HG03442 (cell line): ENCODE measurements around the gene MORN1.

Experiments
- ATAC-seq: cut with Tn5 transposase; IDR thresholded peaks from one replicate; pipeline ENCODE4 v1.9.1; 2021; ENCODE audit warnings: mild to moderate bottlenecking, moderate library complexity; ENCODE audit not compliant: unreplicated experiment

Gene MORN1

DNA sequence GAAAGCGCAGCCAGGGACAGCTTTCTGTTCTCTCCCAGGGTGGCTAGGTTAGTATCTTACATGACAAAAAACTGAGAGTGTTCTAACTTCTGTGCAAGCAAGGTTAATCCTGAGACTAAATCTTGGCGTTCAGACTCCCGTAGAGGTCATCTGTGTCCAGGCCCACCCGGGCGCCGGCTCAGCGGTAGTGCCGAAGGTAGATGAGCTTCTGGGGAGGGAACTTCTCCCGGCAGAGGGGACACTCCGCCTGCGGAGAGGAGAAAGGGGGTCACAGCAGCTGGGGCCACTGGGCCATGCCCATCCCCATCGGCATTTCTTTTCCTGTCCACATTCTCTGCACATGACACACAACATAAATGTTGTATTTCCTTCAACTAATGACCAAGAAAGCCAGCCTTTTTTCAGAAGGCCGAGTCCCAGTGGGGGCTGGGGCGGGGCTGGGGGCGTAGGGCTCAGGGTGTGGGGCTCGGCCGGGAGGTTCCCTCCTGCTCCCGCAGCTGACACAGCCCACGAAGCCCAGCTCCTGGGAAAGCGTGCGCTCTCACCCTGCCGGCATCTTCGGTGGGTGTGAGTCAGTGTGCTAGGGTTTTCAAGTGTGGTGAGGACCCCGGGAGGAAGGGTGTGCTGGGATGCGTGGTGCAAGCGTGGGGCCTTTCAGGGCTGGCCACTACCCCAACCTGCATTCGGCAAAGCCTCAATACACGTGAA is 14.4 kb upstream of the MORN1 start:
- ATAC-seq, result no peak

DNA sequence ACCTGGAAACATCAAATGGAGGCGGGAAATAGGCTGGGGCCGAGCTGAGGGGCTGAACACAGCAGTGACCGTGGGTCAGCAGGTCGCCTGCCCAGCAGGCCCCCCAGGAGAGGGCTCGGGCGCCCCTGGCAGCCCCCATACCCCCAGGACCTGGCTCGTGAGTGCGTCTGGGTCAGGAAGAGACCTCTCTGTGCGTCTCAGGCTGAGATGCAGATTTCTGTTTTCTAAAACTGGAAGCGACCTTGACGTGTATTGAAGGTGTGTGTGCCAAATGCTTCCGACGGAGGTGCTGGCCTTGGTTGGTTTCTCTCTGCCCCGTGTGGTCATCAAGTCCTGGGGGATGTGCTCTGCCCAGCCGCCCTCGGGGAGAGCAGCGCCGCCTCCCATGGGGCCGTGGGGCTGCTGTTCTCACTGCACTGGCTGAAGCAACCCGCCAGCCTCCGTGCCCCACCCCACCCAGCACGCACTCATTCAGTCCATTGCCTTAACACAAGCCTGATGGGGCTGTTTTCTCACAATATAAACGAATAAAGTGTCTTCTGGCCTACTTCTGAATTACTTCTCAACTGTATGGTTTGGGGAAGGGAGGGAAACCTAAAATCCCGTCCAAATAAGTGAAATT is 13.6 kb upstream of the MORN1 start:
- no peak for ATAC-seq

DNA sequence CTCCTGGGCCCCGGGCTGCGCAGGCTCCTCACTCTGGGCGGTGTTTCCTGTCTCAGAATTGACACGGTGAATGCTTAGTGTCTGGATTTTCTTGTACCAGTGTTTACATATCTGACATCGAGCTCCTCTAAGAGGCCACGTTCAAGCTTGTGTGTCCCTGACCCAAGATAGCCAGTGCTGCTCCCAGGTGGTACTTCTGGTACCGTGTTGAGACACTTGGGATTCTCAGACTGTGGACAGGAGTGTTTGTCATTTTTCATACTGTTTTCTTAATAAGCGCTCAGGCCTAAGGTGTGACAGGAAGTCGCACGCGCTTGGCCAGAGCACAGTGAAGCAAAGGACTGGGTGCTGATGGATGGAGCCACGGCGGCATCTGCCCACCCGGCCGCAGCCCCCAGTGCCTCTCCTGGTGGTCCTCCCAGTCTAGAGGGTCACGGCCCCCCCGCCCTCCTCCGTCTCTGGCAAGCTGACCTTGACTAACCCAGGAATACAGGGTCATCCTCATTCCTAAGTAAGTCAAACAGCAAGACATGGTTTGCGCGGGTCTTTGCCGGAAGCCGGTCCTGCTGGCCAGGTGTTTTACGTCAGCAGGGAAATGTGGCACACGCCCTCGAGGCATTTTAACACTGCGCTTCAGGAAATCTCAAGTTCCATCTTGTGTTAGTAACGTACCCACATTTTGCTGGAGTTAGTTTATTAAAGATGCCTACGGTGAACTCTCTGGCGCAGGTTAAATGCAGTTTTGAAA is 13.0 kb upstream of the MORN1 start:
- ATAC-seq, result no peak

DNA sequence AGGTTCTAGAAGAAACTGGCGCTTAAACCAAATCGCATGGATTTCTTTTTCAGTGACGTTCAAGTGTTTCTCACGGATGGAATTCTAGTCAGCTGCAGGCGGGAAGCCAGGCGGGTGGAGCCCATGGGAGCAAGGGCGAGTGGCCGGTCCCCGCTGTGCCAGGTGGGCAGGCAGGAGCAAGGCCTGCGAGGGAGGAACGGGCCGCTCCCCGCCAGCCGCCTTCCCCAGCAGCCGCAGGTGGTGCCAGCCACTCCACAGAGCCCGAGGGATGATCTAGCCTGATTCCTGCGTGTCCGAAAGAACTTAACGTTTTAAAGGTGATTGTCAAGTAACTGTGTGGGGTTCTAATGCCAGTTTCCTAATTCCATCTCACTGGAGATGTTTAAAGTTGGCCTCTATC is 11.9 kb upstream of the MORN1 start:
- no peak for ATAC-seq

DNA sequence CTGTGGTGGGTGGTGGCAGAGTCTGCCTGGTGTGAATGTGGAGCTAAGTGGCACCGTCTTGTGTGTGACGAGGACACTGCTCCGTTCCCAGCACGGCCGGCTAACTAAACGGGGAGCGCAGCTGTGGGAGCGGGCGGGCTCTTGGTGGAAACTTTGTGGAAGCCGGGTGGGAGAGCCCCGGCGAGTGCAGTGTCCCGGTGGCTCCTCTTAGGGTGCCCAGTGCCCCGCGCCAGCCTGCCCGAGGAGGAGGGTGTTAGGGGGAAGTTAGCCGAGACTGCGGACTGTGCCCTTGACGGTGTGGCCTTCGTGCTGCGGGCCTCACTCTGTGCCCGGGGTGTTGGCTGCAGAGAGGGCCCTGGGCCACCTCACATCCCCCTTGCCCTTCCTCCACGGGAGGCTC is 11.1 kb upstream of the MORN1 start:
- ATAC-seq, result no peak

DNA sequence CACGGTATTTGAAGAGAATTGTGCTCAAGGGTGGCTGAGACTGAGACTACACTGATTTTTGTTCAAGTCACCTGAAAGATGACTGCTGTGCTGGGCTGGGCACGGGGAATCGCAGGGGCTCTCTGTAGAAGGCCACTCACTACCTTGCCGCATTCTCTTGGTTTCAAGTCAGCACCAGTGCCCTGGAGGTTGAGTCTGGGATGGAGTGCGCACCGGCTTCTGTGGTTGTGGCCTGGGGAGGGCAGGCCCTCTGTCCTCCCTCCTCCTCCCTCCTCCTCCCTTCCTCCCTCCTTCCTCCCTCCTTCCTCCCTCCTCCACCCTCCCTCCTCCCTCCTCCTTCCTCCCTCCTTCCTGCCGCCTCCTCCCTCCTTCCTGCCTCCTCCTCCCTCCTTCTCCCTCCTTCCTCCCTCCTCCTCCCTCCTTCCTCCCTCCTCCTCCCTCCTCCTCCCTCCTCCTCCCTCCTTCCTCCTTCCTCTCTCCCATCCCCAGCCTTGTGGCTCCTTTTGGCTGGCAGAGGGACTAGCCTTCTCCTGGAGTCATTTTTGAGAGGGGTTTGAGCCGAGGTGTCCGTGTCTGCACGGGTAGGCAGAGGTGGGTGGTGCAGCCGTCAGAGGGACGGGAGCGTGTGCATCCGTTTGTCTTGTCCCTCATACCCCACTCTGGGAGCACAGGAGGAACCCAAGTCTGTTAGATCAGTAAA is 9.7 kb upstream of the MORN1 start:
- ATAC-seq, result no peak

DNA sequence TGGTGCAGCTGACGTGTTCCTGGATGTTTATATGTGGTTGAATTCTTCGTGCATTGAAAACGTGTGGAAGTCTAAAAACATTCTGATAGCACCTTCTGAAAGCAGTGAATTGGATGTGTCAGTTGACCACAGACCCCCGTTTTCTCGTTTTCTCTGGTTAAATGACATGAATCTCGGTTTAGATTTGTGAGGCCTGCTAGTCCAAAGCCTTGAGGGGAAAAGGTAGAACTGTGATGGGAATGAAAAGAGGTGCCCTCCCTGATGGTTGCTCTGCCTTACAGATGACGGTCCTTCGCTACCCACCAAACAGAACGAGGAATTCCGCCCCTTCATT is 9.2 kb upstream of the MORN1 start:
- ATAC-seq, result no peak

DNA sequence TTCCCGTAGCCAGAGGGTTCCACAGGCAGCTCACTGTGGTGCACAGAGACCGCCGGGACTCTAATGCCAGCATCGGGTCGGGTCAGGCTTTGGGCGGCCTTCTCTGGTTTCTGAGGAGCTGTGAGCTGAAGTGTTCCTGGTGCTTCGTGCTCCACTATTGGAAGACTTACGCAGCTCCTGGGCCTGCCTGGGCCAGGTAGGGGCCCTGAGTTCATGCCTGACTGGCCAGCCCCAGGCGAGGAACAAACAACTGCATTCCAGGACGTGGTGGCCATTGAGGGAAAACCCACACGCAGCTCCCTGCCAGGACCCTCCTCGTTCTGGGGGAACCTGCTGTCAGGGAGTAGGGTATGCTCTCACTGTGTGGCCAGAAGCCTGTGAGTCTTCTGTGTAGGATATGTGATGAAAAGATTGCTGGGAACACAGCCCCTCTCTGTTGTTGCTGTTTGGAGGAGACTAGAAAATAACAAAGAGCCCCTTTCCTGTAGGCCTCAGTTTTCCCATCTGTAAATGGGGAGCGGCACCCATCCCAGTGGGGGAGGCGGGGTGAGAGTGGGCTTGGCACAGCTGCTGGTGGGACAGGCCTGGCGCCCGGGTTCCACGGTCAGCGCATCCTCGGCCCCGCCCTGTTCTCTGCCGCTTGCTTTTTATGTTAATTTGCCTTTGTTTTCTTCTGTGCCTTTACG is 8.7 kb upstream of the MORN1 start:
- no peak for ATAC-seq

DNA sequence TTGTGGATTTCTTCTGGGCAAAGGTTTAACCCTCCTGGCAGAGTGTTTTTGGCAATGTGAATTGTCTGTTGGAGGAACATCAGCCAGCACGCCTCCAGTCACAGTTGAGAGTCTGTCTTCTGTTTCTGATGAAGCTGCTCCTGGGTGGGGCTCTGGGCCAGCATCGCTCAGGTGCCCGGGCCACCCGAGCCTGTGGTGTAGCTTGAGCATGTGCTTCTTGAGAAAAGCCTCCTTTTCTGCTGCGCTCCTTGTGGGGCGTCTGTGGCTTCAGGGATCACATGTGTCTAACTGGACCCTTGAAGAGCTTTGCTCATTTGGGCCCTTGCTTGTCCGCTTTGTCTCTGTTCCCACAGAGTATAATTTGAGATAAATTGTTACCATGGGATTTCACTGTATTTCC is 7.5 kb upstream of the MORN1 start:
- no peak for ATAC-seq

DNA sequence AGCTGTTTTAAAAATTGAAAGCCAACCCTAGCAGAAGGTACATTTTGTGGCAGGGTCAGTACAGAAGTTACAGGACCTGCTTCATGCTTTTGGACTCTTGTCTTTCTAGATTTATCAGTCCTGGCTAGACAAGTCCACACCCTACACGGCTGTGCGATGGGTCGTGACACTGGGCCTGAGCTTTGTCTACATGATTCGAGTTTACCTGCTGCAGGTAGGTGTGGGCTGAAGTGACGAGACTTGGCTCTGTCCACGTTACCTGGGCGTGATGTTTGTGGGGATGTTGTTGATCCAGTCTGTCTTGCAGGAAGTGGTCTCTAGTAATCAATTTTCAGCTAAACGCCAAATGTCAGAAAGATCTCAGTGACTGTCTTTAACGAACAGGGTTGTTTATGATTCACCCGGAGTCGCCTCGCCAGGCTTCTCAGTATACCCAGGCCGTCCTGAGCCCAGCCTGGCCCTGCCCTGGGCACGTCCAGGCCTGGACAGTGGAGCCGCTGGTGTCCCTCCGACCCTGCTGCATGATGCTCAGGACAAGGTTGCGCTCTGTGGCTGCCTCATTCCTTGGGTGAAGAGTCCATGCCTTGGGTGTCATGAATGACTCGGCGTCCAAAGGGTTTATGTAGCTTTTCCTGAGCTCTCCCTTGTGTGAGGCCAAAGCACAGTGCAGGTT is 5.8 kb upstream of the MORN1 start:
- ATAC-seq, result no peak

DNA sequence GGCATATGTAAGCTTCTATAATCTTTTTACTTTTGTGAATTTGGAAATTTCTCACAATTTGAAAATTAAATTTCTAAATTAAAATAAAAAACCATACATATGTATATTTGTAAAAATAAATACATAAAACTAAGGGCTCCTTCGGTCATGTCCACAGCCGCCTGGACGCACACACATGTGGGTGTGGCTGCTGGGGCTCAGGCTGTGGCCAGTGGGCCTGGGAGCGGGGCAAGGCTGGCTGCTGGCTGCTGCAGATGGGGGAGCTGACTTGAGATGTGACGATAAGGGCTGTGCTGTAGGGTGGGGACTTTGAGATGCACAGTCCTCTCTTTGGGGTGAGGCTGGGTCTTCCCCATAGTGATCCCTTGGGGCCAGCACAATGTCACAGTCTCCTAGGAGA is 5.1 kb upstream of the MORN1 start:
- ATAC-seq, result no peak

DNA sequence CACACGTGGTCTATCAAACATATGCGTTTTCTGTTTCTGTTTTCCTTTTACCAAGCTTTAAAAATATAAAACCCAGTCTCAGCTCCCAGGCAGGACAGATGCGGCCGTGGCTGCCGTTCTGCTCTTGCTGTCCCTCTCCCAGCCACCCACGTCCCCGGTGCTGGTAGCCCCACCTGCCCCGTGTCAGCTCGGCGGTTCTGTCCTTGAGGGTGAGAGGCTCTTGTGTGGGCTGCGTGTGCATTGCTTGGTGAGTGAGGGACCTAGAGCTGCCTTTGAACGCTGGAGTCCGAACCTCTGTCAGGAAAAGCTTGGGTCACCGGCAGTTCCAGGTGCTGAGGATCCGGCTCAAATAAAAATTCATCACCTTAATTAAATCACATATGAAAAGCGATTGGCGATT is 4.7 kb upstream of the MORN1 start:
- no peak for ATAC-seq

DNA sequence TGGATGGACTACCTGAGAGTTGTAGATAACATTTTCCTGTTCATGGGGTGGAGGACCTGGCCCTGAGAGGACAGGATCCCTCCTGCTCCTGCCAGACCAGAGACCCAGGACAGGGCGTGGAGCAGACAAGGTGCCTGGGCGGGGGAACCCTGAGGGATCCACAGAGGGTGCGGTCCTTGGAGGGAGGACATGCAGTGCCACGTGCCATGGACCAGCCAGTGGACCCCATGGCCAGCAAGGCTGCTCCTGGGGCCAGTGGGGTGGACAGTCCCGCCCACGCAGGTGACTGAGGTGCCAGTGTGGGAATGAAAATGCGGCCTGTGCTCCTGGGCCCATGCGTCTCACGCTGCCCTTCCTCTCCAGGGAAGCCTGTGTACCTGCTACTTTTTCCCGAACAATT is 3.9 kb upstream of the MORN1 start:
- ATAC-seq, result no peak

DNA sequence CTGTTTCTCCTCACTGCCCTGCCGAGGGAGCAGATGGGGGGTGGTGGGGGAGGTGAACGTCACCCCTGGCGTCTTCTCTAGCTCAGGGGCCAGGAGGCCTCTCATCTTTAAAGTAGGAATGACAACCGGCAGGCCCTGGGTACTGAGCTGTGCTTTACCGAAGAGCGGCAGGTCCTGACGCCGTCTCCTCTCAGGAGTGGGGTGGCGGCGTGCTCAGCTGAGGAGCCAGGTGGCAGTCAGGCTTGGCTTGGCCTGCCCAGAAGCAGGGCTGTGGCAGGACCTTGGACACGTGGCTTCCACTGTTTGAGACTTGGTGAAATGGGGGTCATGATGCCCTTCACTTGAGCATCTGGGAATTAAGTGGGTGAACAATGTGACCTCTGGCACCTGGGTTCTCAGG is 3.4 kb upstream of the MORN1 start:
- ATAC-seq, result no peak

DNA sequence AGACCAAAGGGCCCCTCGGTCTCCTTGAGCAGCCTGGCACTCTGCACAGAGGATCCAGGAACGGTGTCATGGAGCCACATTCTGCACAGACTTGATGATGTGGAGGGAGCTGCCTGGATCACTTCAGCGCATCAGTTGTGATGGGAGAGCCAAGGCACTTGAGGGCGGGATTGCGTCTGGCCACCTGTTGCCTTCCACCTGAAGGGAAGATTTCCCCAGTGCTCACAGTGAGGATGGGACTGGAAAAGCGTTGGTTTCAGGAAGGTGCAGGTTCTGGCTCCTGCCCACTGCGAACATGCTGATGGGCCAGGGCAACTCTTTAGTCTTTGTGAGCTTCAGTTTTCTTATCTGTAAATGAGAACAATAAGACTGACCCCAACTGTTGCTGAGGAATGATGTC is 2.9 kb upstream of the MORN1 start:
- no peak for ATAC-seq

DNA sequence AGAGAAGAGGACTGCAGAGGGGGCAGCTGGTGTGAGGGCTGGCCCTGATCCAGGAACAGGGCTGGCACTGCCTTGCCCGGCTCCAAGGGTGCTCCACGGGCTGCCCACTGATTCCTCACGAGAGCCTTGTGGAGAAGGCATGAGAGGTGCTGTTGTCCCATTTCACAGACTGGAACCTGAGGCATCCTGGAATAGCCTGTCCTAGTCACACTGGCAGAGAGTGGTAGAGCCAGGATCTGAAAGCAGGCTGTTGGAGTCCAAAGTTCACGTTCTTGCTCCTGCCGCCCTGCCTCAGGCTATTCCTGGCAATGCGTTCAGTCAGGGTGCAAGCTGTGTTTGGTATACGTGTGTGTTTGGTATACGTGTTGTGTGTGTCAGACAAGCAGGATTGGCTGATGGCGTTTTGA is 2.1 kb upstream of the MORN1 start:
- no peak for ATAC-seq

DNA sequence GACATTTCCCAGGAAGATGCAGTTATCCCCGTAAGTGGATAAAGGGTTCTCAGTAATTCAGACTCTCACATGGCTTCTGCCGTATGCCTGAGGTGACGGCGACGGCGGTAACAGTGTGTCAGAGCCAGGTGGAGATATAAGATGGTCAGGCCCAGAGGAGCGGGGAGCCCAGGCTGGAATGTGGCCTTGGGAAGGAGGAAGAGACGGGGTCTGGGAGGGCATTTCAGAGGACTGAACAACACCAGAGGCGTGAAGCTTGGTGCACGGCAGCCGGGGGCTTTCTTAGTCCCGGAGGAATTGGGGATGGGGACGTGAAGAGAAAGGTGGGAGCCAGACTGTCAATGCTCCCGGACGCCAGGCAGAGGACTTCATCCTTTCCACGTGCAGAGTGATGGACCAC is 1.3 kb upstream of the MORN1 start:
- ATAC-seq, result no peak

DNA sequence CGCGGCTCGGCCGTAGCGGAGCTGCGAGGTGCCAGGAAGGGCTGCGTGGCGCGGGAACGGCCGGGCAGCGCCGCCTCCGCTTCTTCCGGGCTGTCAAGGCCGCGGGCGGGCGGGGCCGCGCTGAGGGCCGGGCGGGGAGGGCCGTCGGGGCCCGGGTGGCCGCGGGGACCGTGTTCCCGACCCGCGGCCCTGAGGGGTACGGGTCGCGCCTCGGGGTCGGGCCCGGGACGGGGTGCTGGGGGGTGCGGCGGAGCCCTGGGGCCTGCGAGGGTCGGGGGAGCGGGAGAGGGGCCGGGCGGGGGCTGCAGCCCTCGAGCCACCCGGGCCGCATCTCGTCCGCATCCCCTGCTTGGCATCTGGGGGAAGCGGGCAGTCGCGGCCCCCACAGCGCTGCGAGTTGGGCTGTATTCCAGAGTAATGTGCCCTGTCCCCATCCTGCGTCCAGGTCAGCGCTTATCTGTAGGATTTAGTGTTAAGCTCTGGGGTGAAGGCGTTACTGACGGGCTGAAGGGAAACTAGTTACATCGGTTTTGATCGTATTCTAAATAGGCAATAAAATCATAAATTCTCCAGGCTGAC is 666 bp upstream of the MORN1 start:
- ATAC-seq, result peak; percentile 16

DNA sequence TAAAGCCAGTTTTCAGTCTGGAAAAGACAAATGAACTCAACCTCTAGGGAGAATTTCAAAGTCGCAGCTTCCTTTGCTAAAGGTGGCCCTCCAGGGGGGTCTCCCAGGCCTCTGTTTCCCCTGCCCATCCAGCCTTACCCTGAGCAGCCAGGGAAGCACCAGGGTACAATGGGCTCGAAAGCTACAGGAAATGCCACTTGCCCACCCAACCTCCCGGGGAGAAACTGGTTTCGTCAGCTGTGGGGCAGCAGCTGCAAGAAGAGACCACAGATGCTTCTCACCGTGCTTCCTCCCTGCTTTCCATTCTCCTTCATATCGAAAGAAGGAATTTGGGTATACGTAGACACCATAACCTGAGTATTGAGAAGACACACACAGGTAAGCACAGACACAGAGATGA is 1.7 kb downstream of the MORN1 start:
- no peak for ATAC-seq
